Psoas muscle (tissue), 8 donors: Measurements from ENCODE around the gene IDI2. TPM values are rescaled to one million over a fixed set of nuclear protein-coding genes. Genes with fewer than 3 reads are reported as not detected.

Experiments
- ATAC-seq, 4 donors: fragments of 200-7000 bp; cut with Tn5 transposase; one replicate each; pipeline ENCODE4 v1.9.1; 2020; ENCODE audit warnings: moderate library complexity in 3 of 4, mild to moderate bottlenecking in 2 of 4
- DNase-seq, 2 donors: peaks; one replicate each; pipeline ENCODE4 v3.0.0-alpha.2; 2020
- H3K27ac ChIP-seq: fragments of 200-600 bp; one replicate; pipeline ENCODE4 v1.8.0; 2022
- H3K27me3 ChIP-seq, 3 donors: fragments of 200-600 bp in 1 of 3; one replicate each; pipeline versions ENCODE4 v1.6.1 to v1.8.0; 2013 to 2022; ENCODE audit warnings: low read length in 2 of 3, mild to moderate bottlenecking in 2 of 3, moderate library complexity in 1 of 3; ENCODE audit not compliant: insufficient read depth in 3 of 3
- H3K36me3 ChIP-seq, 2 donors: fragments of 200-600 bp in 1 of 2; one replicate each; pipeline versions ENCODE4 v1.6.1 to v1.8.0; 2013 to 2022; ENCODE audit warnings: low read depth in 1 of 2, mild to moderate bottlenecking in 1 of 2, moderate library complexity in 1 of 2; ENCODE audit not compliant: insufficient read depth in 1 of 2
- H3K4me1 ChIP-seq: fragments of 200-600 bp; one replicate; pipeline ENCODE4 v1.8.0; 2022
- H3K4me3 ChIP-seq: fragments of 200-600 bp; one replicate; pipeline ENCODE4 v1.8.0; 2022; ENCODE audit warnings: mild to moderate bottlenecking
- H3K9me3 ChIP-seq: fragments of 200-600 bp; one replicate; pipeline ENCODE4 v1.8.0; 2022
- CTCF ChIP-seq: fragments of 200-600 bp; IDR thresholded peaks from one replicate; pipeline ENCODE4 v1.8.0; 2022; ENCODE audit warnings: antibody characterized with exemption
- WGBS, 3 donors: extraction: QIAGEN DNeasy Blood & Tissue Kit; methylation state at CpG; one replicate each; pipeline versions ENCODE4 v1.1.6 to v1.1.7; 2013; 5-methylcytosine and 5-hydroxymethylcytosine counted together
- intact Hi-C, 2 donors: fragments of 100-400 bp; cut with DNase I; formaldehyde crosslinking; loops; one replicate each; pipeline versions ENCODE4 v1.11.0 to v1.14.2; 2022
- polyA plus RNA-seq, 3 donors: library from polyadenylated mRNA; stranded (reverse); fragments of 200-250 nt; gene quantifications; one replicate each; pipeline ENCODE4 v1.2.3, GENCODE V29; 2013
- total RNA-seq, 4 donors: library from RNA; stranded (reverse); fragmentation: NEBNext Ultra II Directional in 2 of 4; extraction: Animal tissue kit (Norgen Biotek cat#: 25700) in 2 of 4; gene quantifications; one replicate each; pipeline versions ENCODE4 v1.2.1 to v1.2.4, GENCODE V29; 2021 to 2023
- donor health status: healthy with polysubstance abuse.
- donor health status: DM: no; HTN: no; CAD: no; lungs with moderate emphysema.
- donor health status: Bipolar disorder and iron deficiency.
- donor health status: healthy.
- donor health status: DM: yes; HTN: yes; CAD: no.
- donor health status: DM: no; HTN: no; CAD: no.
- donor health status: DM: no; HTN: no; CAD: no.
- donor health status: DM: yes; HTN: yes; CAD: no.

IDI2 gene
- total and polyA plus RNA-seq, 7 donors = 16.6 to 182 (median 133) TPM

- DNase-seq = no peak
- Histone ChIP-seq H3K4me3 (no peak overlapping the region), H3K27me3 (no peaks in the 10 kb centered on the region), H3K27ac (no peak overlapping the region), H3K4me1 (no peaks in the 10 kb centered on the region), H3K9me3 (peaks cover 21% of the 10 kb centered on the region), H3K36me3 (peaks cover 35 to 99% of the 10 kb centered on the region in 2 donors)
- no peak for ATAC-seq
- WGBS, 3 donors = 95 to 98% (median 97%) methylated on average over 9 of the region's 9 CpGs
- no peak for TF ChIP-seq CTCF
- intact Hi-C loops = no loop called here
These were observed 19.1 kb downstream of the IDI2 start for GRCh38 chr10:1006573-1006972.

GRCh38 chr10:1003884-1004670, 21.6 kb downstream of the IDI2 start:
- H3K4me1 ChIP-seq = no peaks in the 10 kb centered on the region
- peaks cover 35 to 100% of the 10 kb centered on the region in 2 donors for H3K36me3 ChIP-seq
- TF ChIP-seq CTCF = no peak
- ATAC-seq (peak in 1 of 4 donors; percentile 19), DNase-seq (no peak)
- no peak overlapping the region for H3K4me3 ChIP-seq
- intact Hi-C loops = no loop called here
- H3K27me3 ChIP-seq = no peaks in the 10 kb centered on the region
- H3K27ac ChIP-seq = no peak overlapping the region
- H3K9me3 ChIP-seq = peaks cover 21% of the 10 kb centered on the region
- 96 to 99% (median 96%) methylated on average over 9 of the region's 9 CpGs for WGBS, 3 donors

DNA sequence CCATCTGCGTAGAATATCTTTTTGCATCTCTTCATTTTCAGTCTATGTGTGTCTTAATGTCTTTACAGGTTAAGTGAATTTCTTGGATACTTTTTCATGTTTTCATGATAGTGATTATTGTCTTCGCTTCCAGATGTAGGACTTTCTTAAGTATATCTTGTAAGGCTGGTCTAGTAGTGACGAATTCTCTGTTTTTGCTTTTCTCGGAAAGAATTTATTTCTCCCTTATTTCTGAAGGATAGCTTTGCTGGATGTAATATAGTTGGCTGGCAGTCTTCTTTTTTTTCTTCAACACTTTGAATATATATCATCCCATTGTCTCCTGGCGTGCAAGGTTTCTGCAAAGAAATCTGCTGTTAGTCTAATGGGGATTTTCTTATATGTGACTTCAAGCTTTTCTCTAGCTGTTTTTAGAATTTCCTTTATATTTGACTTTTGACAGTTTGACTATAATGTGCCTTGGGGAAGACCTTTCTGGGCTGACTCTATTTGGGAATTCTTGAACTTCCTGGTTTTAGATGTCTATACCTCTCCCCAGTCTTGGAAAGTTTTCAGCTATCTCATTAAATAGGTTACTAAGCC, 23.1 kb downstream of the IDI2 start:
- peaks cover 37 to 100% of the 10 kb centered on the region in 2 donors for H3K36me3 ChIP-seq
- H3K27me3 ChIP-seq = no peaks in the 10 kb centered on the region
- H3K4me1 ChIP-seq = no peaks in the 10 kb centered on the region
- no peak for DNase-seq
- H3K9me3 ChIP-seq = peaks cover 21% of the 10 kb centered on the region
- 98 to 99% (median 98%) methylated on average over 5 of the region's 5 CpGs for WGBS, 3 donors
- H3K4me3 ChIP-seq = no peak overlapping the region
- no peak overlapping the region for H3K27ac ChIP-seq
- ATAC-seq = no peak
- intact Hi-C loops = no loop called here
- no peak for TF ChIP-seq CTCF

GRCh38 chr10:997266-998022, 28.2 kb downstream of the IDI2 start:
- peaks cover 19 to 100% of the 10 kb centered on the region in 2 donors for H3K36me3 ChIP-seq
- ATAC-seq (no peak), DNase-seq (no peak)
- no peak overlapping the region for H3K4me3 ChIP-seq
- no peak for TF ChIP-seq CTCF
- WGBS, 3 donors = 82 to 89% (median 87%) methylated on average over 19 of the region's 19 CpGs
- H3K27ac ChIP-seq = no peak overlapping the region
- no peaks in the 10 kb centered on the region for H3K4me1 ChIP-seq
- no peaks in the 10 kb centered on the region for H3K27me3 ChIP-seq
- intact Hi-C loops = no loop called here
- H3K9me3 ChIP-seq = peaks cover 8% of the 10 kb centered on the region
